ENCODE measurements around the gene SLC18A3.

Gene SLC18A3

DNA sequence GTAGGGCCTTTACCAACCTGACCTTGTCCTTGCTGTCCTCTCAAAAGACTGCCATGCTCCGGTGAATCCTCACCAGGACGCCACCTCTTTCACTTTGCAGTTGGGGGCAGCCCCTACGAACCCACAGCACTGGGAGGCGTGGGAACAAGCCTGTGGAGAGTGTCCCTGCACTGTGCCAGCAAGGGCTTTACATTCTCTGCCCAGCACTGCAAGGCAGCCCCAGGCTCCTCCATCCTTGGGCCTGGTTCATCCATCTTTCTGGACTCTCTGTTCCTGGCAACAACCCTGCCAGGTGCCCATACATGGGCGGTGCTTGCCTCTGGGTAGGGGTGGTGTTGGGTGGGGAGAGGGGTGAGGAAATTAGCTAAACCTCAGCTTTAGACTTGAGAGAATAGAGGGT, 5.1 kb downstream of the SLC18A3 start:
- ChIA-PET POLR2A (no interaction called here), CTCF (no interaction called here)
- TF ChIP-seq, protein P1, sequence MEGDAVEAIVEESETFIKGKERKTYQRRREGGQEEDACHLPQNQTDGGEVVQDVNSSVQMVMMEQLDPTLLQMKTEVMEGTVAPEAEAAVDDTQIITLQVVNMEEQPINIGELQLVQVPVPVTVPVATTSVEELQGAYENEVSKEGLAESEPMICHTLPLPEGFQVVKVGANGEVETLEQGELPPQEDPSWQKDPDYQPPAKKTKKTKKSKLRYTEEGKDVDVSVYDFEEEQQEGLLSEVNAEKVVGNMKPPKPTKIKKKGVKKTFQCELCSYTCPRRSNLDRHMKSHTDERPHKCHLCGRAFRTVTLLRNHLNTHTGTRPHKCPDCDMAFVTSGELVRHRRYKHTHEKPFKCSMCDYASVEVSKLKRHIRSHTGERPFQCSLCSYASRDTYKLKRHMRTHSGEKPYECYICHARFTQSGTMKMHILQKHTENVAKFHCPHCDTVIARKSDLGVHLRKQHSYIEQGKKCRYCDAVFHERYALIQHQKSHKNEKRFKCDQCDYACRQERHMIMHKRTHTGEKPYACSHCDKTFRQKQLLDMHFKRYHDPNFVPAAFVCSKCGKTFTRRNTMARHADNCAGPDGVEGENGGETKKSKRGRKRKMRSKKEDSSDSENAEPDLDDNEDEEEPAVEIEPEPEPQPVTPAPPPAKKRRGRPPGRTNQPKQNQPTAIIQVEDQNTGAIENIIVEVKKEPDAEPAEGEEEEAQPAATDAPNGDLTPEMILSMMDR (IDR thresholded peaks at IDR 0.05; ENCODE audit: insufficient read depth, low read length, missing control alignments): no peak
- DNase-seq (ENCODE audit: low read depth, low spot score): no peak
- no peak overlapping the region for H3K4me3 ChIP-seq (ENCODE audit: low read depth, low read length)

DNA sequence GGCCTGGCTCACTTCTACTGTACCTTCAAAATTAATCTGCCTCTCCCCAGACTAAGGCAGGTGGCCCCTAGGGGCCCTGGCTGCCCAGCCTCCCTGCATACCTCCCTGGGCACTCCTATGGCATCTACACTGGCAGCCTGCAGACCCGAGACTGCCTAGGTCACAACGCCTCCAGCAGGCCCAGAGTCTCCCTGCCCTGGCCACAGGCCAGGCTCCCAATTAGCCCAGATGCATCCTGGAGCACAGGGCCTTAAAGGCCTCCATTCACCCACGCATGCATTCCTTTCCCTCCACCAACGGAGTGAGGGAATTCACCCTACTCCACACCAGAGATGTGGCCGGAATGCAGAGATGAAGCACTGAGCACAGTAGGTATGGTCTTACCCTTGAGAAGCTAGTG, 5.6 kb downstream of the SLC18A3 start:
- CTCF ChIA-PET: no interaction called here
- no peak for DNase-seq (ENCODE audit: low read depth, low spot score)
- POLR2A ChIA-PET: no interaction called here
- TF ChIP-seq, protein P1 (IDR thresholded peaks at IDR 0.05; ENCODE audit: insufficient read depth, low read length, missing control alignments): no peak
- no peak overlapping the region for H3K4me3 ChIP-seq (ENCODE audit: low read depth, low read length)

- POLR2A ChIA-PET: no interaction called here
These were observed 6.5 kb downstream of the SLC18A3 start for GRCh38 chr10:49616421-49617101.

DNA sequence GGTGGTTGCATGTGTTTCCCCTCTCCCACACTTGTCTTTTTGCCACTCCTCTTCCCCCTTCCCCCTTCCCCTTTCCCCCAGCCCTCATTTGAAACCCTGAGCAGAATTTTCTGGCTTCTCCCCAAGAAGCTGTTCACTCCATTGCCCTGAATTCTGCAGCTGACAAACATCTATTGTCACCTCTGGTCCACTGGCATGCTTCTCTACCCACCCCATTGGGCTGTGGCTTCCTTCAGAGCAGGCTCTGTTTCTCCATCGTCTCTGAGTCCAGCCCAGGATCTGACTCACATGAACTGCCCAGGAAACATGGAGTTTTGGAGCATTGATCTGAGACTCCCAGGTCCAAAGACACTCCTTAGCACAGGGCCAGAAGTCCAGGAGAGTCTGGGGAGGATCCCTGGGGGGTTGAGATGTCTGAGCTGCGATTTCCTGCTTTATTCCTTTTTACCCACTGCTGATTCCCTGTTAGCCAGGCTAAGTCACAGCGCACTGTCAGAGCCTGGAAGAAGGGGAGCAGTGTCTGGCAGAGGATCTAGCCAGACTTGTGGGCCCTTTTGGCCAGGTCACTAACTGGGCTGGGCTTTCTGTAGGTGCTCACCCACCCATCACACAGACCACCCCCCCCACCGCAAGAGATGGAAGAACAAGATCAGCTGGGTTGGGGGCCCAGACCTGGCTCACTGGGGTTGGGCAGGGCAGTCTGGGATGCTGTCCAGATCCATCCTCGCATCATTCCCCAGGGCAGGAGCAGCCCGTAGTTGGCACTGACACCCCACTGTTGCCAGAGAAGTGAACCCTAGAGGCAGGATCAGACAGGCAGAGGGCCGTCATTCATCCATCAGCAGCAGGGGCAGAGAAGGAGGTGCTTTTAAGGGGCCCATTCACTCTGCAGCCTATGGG, 7.3 kb downstream of the SLC18A3 start:
- TF ChIP-seq, protein P1 (IDR thresholded peaks at IDR 0.05; ENCODE audit: insufficient read depth, low read length, missing control alignments): no peak
- H3K4me3 ChIP-seq (ENCODE audit: low read depth, low read length): no peak overlapping the region
- DNase-seq (ENCODE audit: low read depth, low spot score): no peak
- ChIA-PET POLR2A (no interaction called here), CTCF (no interaction called here)

More at GRCh38 chr10:49616421-49617101, 6.5 kb downstream of the SLC18A3 start:
- H3K4me3 ChIP-seq (ENCODE audit: low read depth, low read length): no peak overlapping the region
- TF ChIP-seq, protein P1 (IDR thresholded peaks at IDR 0.05; ENCODE audit: insufficient read depth, low read length, missing control alignments): no peak
- no peak for DNase-seq (ENCODE audit: low read depth, low spot score)
- CTCF ChIA-PET: no interaction called here

GRCh38 chr10:49618821-49619220, 8.7 kb downstream of the SLC18A3 start:
- TF ChIP-seq, protein P1 (IDR thresholded peaks at IDR 0.05; ENCODE audit: insufficient read depth, low read length, missing control alignments): no peak
- POLR2A ChIA-PET: no interaction called here
- CTCF ChIA-PET: no interaction called here
- no peak overlapping the region for H3K4me3 ChIP-seq (ENCODE audit: low read depth, low read length)
- no peak for DNase-seq (ENCODE audit: low read depth, low spot score)

DNA sequence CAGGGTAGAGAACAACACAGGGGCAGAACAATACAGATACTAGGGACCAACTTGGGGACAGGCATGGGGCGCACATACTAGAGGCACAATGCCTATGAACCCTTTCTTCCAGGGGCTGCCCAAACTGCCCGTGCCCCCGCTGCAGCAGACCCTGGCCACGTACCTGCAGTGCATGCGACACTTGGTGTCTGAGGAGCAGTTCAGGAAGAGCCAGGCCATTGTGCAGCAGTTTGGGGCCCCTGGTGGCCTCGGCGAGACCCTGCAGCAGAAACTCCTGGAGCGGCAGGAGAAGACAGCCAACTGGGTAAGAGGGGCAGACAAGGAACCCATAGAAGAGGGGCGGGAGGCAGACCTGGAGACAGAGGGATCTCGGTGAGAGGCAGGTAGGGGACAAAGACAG, 9.5 kb downstream of the SLC18A3 start:
- no peak for DNase-seq (ENCODE audit: low read depth, low spot score)
- ChIA-PET CTCF (no interaction called here), POLR2A (no interaction called here)
- TF ChIP-seq, protein P1 (IDR thresholded peaks at IDR 0.05; ENCODE audit: insufficient read depth, low read length, missing control alignments): no peak
- H3K4me3 ChIP-seq (ENCODE audit: low read depth, low read length): no peak overlapping the region

Measured in AG04449 (cell line).